GM18508 (cell line): ENCODE measurements around the gene SSNA1.

Experiments used
- ATAC-seq: cut with Tn5 transposase; IDR thresholded peaks from one replicate; pipeline ENCODE4 v1.9.1; 2021; ENCODE audit warnings: moderate number of reproducible peaks; ENCODE audit not compliant: insufficient read depth, unreplicated experiment

SSNA1 gene

GRCh38 chr9:137166380-137167229 is 21.9 kb upstream of the SSNA1 start:
- no peak for ATAC-seq

GRCh38 chr9:137167277-137167746 is 21.2 kb upstream of the SSNA1 start:
- no peak for ATAC-seq

DNA sequence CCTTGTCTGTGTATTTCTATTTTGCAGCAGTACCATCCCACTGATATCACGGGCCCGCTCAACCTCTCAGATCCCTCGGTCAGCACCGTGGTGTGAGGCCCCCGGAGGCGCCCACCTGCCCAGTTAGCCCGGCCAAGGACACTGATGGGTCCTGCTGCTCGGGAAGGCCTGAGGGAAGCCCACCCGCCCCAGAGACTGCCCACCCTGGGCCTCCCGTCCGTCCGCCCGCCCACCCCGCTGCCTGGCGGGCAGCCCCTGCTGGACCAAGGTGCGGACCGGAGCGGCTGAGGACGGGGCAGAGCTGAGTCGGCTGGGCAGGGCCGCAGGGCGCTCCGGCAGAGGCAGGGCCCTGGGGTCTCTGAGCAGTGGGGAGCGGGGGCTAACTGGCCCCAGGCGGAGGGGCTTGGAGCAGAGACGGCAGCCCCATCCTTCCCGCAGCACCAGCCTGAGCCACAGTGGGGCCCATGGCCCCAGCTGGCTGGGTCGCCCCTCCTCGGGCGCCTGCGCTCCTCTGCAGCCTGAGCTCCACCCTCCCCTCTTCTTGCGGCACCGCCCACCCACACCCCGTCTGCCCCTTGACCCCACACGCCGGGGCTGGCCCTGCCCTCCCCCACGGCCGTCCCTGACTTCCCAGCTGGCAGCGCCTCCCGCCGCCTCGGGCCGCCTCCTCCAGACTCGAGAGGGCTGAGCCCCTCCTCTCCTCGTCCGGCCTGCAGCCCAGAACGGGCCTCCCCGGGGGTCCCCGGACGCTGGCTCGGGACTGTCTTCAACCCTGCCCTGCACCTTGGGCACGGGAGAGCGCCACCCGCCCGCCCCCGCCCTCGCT is 20.5 kb upstream of the SSNA1 start:
- no peak for ATAC-seq

DNA sequence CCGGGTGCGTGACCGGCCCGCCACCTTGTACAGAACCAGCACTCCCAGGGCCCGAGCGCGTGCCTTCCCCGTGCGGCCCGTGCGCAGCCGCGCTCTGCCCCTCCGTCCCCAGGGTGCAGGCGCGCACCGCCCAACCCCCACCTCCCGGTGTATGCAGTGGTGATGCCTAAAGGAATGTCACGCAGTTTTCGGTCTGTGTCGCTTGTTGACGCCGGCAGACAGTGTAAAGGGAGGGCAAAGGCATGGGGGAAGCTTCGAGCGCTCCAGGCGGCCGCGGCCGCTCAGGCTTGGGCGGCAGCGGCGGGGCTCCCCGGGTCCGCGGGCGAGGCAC is 19.9 kb upstream of the SSNA1 start:
- no peak for ATAC-seq

DNA sequence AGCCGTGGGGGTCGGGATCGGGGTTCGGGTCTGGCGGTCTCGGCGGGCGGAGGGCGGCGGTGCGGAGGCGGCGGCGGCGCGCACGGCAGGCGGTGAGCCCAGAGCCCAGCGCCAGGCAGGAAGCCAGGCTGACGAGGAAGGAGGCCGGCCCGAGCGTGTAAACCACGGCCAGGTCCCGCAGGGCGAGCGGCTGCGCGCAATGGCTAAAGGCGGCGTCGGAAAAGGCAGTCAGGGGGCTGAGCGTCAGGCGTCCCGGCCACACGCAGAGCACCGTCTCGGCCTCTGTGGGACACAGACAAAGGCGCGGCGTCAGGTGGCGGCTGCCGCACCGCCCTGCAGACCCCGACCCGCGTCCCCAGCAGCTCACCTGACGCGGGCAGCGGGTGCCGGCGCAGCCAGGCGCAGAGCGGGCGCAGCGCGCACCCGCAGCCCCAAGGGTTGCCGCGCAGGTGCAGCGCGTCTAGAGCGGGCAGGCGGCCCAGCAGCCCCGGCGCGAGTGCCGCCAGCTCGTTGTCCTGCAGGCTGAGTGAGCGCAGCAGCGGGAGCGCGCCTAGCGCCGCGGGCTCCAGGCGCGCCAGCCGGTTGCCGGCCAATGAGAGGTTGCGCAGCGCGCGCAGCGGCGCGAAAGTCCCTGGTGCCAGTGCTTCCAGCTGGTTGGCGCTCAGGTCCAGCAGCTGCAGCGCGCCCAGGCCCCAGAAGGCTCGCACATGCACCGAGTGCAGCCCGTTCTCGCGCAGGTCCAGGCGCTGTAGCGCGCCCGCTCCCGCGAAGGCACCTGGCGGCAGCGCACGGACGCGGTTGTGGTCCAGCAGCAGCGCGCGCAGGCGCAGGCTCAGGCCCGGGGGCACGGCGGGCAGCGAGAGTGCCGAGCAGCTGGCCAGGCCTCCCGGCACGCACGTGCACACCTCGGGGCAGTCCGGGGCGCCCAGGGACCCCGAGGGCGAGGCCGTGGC is 19.3 kb upstream of the SSNA1 start:
- ATAC-seq, result no peak

DNA sequence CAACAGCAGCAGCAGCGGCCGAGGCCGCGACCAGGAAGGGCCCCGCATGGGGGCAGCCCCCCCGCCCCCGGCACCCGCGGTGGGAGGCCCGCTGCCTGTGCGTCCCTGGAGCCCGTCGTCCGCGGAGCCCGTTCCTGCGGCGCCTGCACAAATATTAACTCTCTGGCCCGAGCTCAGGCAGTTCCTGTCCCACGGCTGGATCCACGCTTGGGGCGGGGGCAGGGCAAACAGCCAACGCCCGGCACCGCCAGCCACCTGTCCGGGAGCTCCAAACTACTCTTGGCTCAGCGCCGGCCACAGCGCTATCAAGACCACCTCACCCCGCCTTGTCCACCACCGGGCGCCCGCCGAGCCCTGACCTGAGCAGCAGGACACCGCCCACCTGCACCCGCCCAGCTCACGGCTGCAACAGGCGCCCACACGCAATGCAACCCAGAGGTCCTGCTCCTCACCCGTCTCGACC is 18.5 kb upstream of the SSNA1 start, which contains the start of gene LRRC26:
Gene LRRC26 (minus strand): TSS at position 156 of the 463 bp plus-strand sequence. CDS start 108 bp downstream, at position 48.
- ATAC-seq, result no peak

- no peak for ATAC-seq
These were observed 17.9 kb upstream of the SSNA1 start for GRCh38 chr9:137170486-137171148.

DNA sequence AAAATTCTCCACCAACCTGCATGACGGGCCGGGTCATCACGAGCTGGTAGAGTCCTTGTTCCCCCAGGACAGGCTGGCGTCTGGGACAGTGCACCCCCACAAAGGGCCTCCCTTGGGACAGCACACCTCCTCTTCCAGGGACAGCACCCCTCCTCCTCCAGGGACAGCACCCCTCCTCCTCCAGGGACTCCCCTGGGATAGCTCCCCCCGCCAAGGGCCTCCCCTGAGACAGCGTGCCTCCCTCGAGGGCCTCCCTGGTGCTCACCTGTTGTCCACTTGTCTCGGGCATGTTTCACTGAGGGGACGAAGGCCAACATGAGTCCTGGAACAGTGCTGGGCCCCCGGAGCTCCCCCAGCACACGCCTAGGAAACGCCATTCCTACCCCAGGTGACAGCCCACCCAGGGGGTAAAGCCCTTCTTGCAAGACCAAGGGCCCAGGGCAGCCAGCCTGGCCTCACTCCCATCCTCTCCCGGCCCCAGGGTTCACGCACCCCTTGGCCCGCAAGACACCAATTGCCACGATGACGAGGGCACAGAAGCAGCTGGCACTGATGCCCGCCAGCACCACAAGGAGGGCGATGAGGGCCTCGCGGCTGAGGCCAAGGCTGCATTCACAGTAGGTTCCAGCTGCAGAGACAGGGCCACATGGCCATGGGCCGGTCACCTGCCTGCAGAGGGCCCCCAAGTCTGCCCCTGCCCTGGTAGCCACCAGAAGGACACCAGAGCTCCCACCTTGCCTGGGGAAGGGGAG is 17.2 kb upstream of the SSNA1 start:
- ATAC-seq, result no peak

- no peak for ATAC-seq
These were observed 15.3 kb upstream of the SSNA1 start for GRCh38 chr9:137172901-137173795.

DNA sequence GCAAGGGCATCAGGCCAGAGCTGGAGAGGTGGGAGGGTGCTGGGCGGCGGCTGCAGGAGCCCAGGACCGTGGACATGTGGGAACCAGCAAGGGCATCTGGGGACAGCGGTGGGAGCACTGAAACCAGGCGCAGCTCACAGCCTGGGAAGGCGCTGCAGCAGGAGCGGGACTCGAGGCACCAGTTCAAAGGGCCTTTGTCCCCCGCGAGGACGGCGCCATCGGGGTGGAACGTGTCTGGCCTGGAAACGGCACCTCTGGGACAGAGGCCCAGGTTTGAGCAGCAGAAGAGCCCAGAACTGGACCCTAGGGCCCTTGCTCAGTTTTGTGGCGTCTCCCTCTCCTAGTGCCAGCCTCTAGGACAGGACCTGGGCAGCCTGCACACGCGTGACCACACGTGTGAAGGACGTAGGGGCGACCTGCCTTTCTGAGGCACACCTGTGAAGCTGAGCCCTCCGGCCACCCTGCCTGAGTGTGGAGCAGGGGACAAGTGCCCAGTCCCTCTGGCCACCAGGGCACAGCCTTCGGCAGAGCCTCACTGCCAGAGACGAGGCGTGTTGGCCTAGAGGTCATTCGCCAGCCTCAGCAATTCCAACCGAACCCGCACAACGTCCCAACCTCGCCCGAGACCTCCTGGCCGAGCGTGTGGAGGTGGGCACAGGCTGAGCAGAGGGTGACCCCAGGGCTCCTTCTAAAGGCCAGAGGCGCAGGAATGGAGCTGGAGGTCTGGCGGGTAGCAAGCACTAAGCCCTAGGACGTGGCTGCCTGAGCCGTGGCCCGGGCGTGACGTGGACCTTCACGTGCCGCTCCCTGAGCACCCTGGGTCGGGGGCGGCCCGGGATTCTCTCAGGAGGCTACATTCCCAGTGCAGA is 14.4 kb upstream of the SSNA1 start:
- ATAC-seq, result no peak

- no peak for ATAC-seq
These were observed 13.7 kb upstream of the SSNA1 start for GRCh38 chr9:137174722-137175293.

GRCh38 chr9:137175345-137175961 is 13.0 kb upstream of the SSNA1 start:
- no peak for ATAC-seq

DNA sequence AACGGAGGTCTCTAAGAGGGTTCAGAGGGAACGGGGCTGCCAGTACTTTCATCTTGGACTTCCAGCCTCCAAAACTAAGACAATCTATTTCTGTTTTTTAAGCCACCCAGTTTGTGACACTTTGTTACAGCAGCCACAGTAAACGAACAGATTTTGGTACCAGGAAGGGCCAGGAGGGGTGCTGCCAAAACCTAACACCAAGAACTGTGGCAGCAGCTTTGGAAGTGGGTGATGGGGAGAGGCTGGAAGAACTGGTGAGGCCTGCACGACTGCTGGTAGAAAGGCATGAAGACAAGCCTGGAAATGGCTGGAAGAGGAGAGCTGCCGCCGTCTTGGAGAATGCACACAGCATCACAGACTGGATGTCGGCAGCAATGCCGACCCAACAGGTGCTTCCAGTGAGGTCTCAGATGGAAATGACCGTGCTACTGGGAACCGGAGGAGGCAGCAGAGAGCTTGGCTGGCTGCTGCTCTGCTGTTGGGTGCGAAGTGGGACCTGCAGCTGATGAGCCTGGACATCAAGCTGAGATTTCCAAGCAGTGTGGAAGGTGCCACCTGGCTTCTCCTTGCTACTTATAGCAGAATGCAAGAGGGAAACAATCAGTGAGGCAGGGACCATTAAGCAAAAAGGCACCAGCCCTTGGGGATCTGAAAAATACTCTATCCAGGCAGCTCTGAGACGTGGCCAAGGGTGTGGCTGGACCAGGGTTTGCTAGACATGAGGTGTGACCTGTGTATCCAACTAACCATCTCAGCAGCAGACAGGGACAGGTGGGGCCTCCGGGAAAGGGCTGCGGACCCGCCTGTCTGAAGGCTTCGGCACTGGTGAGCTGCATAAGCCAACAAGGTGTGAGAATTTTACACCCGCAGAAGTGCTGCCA is 11.9 kb upstream of the SSNA1 start:
- no peak for ATAC-seq

GRCh38 chr9:137178201-137178938 is 10.1 kb upstream of the SSNA1 start:
- no peak for ATAC-seq
